Muscle layer of colon (tissue), 2 donors: ENCODE results near the gene FSTL5.

Experiments used
- H3K27ac ChIP-seq: one replicate; pipeline ENCODE4 v1.7.0; 2013; ENCODE audit warnings: low read depth, mild to moderate bottlenecking, low read length, moderate library complexity
- H3K27me3 ChIP-seq, 2 donors: one replicate each; pipeline ENCODE4 v1.7.0; 2013; ENCODE audit warnings: low read length in 2 of 2, mild to moderate bottlenecking in 2 of 2; ENCODE audit not compliant: insufficient read depth in 2 of 2, control insufficient read depth in 1 of 2
- H3K36me3 ChIP-seq: one replicate; pipeline ENCODE4 v1.7.0; 2013; ENCODE audit warnings: mild to moderate bottlenecking, low read length; ENCODE audit not compliant: insufficient read depth
- H3K4me1 ChIP-seq: one replicate; pipeline ENCODE4 v1.7.0; 2013; ENCODE audit warnings: mild to moderate bottlenecking, low read length; ENCODE audit not compliant: insufficient read depth
- H3K4me3 ChIP-seq, 2 donors: one replicate each; pipeline ENCODE4 v1.7.0; 2013; ENCODE audit warnings: low read length in 2 of 2, low read depth in 1 of 2, mild to moderate bottlenecking in 1 of 2, moderate library complexity in 1 of 2
- H3K9ac ChIP-seq: one replicate; pipeline ENCODE4 v1.7.0; 2013; ENCODE audit warnings: low read length
- H3K9me3 ChIP-seq: one replicate; pipeline ENCODE4 v1.7.0; 2013; ENCODE audit warnings: mild to moderate bottlenecking, low read length
- donor health status: abdominal sarcoma.
- donor health status: Adenocarcinoma of cecum.

Gene FSTL5

GRCh38 chr4:161823450-161823849, 340.4 kb downstream of the FSTL5 start:
- no peak overlapping the region for H3K9ac ChIP-seq
- no peak overlapping the region for H3K4me3 ChIP-seq
- H3K36me3 ChIP-seq, result no peaks in the 10 kb centered on the region
- H3K27ac ChIP-seq, result no peak overlapping the region
- H3K4me1 ChIP-seq, result no peaks in the 10 kb centered on the region
- H3K9me3 ChIP-seq, result no peaks in the 10 kb centered on the region
- H3K27me3 ChIP-seq, result no peaks in the 10 kb centered on the region

GRCh38 chr4:161822174-161822573, 341.6 kb downstream of the FSTL5 start:
- Histone ChIP-seq H3K36me3 (no peaks in the 10 kb centered on the region), H3K4me3 (no peak overlapping the region), H3K27ac (no peak overlapping the region), H3K9me3 (no peaks in the 10 kb centered on the region), H3K4me1 (no peaks in the 10 kb centered on the region), H3K27me3 (no peaks in the 10 kb centered on the region), H3K9ac (no peak overlapping the region)

DNA sequence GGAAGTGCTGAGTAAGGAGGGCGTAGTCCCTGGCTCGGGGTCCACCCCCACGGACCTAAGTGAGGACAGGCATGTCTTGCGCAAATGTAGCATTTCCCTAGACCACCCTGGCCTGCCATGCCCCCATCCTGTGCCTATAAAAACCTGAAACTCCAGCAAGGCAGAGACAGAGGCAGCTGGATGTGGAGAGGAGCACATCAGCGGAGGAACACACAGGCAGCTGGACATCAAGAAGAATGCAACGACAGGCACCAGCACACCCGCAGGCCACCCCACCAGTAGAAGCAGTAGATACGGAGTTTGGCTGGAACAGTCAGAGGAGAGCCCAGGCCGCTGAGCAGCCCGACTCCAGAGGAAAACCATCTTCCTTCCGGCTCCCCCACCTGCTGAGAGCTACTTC, 345.9 kb downstream of the FSTL5 start:
- H3K4me3 ChIP-seq, result no peak overlapping the region
- no peaks in the 10 kb centered on the region for H3K36me3 ChIP-seq
- no peak overlapping the region for H3K9ac ChIP-seq
- H3K27ac ChIP-seq, result no peak overlapping the region
- no peaks in the 10 kb centered on the region for H3K9me3 ChIP-seq
- H3K4me1 ChIP-seq, result no peaks in the 10 kb centered on the region
- no peaks in the 10 kb centered on the region for H3K27me3 ChIP-seq

- Histone ChIP-seq H3K27ac (no peak overlapping the region), H3K27me3 (no peaks in the 10 kb centered on the region), H3K36me3 (no peaks in the 10 kb centered on the region), H3K4me1 (no peaks in the 10 kb centered on the region), H3K9ac (no peak overlapping the region), H3K4me3 (no peak overlapping the region), H3K9me3 (no peaks in the 10 kb centered on the region)
These were observed 346.8 kb downstream of the FSTL5 start for GRCh38 chr4:161816958-161817357.

- no peak overlapping the region for H3K9ac ChIP-seq
- no peaks in the 10 kb centered on the region for H3K4me1 ChIP-seq
- H3K27me3 ChIP-seq, result no peaks in the 10 kb centered on the region
- no peaks in the 10 kb centered on the region for H3K36me3 ChIP-seq
- no peak overlapping the region for H3K27ac ChIP-seq
- H3K4me3 ChIP-seq, result no peak overlapping the region
- H3K9me3 ChIP-seq, result no peaks in the 10 kb centered on the region
These were observed 348.0 kb downstream of the FSTL5 start for GRCh38 chr4:161815841-161816240.

- no peak overlapping the region for H3K4me3 ChIP-seq
- no peak overlapping the region for H3K27ac ChIP-seq
- no peaks in the 10 kb centered on the region for H3K36me3 ChIP-seq
- H3K4me1 ChIP-seq, result no peaks in the 10 kb centered on the region
- H3K27me3 ChIP-seq, result no peaks in the 10 kb centered on the region
- no peak overlapping the region for H3K9ac ChIP-seq
- no peaks in the 10 kb centered on the region for H3K9me3 ChIP-seq
These were observed 349.9 kb downstream of the FSTL5 start for GRCh38 chr4:161813889-161814288.

- Histone ChIP-seq H3K27ac (no peak overlapping the region), H3K9ac (no peak overlapping the region), H3K9me3 (no peaks in the 10 kb centered on the region), H3K27me3 (no peaks in the 10 kb centered on the region), H3K36me3 (no peaks in the 10 kb centered on the region), H3K4me3 (no peak overlapping the region), H3K4me1 (no peaks in the 10 kb centered on the region)
These were observed 350.4 kb downstream of the FSTL5 start for GRCh38 chr4:161813389-161813788.

- H3K4me1 ChIP-seq, result no peaks in the 10 kb centered on the region
- H3K4me3 ChIP-seq, result no peak overlapping the region
- H3K27me3 ChIP-seq, result no peaks in the 10 kb centered on the region
- H3K9ac ChIP-seq, result no peak overlapping the region
- H3K9me3 ChIP-seq, result no peaks in the 10 kb centered on the region
- H3K36me3 ChIP-seq, result no peaks in the 10 kb centered on the region
- no peak overlapping the region for H3K27ac ChIP-seq
These were observed 360.6 kb downstream of the FSTL5 start for GRCh38 chr4:161803171-161803570.

DNA sequence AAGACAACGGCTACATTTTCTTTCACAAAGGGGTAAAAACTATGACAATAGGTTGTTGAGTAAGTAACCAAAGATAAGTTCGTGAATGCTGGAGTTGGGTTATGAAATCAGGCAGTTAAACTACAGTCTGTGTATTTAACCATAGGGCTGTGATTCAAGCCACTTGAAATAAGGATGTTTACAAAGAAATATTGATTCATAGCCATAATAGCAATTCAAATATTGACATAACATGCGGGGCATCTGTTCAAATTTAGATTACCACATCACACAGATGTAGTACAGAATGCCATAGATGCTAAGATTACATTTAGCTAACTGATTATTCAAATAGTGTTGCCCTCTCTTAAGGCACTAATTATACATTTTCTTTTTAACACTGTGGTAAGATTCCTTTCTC, 364.1 kb downstream of the FSTL5 start:
- Histone ChIP-seq H3K27me3 (no peaks in the 10 kb centered on the region), H3K4me3 (no peak overlapping the region), H3K4me1 (no peaks in the 10 kb centered on the region), H3K36me3 (no peaks in the 10 kb centered on the region), H3K27ac (no peak overlapping the region), H3K9ac (no peak overlapping the region), H3K9me3 (no peaks in the 10 kb centered on the region)

DNA sequence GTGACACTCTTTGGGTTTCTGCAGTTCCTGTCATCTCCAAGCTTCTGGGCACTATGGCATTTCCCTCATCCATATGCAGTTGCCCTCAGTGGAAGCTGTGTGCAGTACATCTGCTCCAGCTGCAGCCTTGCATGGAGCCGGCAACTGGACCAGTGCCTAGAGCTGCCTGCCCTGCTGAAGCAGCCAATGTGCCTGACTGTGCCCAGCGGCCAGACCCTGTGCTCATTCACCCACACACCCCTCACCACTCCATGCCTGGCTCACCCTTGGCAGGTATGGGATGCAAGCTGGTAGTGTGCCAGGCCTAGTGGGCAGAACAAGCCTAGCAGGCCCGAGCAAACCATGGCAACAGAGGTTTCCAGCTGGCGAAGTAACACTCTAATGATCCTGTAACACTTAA, 370.8 kb downstream of the FSTL5 start:
- no peaks in the 10 kb centered on the region for H3K27me3 ChIP-seq

DNA sequence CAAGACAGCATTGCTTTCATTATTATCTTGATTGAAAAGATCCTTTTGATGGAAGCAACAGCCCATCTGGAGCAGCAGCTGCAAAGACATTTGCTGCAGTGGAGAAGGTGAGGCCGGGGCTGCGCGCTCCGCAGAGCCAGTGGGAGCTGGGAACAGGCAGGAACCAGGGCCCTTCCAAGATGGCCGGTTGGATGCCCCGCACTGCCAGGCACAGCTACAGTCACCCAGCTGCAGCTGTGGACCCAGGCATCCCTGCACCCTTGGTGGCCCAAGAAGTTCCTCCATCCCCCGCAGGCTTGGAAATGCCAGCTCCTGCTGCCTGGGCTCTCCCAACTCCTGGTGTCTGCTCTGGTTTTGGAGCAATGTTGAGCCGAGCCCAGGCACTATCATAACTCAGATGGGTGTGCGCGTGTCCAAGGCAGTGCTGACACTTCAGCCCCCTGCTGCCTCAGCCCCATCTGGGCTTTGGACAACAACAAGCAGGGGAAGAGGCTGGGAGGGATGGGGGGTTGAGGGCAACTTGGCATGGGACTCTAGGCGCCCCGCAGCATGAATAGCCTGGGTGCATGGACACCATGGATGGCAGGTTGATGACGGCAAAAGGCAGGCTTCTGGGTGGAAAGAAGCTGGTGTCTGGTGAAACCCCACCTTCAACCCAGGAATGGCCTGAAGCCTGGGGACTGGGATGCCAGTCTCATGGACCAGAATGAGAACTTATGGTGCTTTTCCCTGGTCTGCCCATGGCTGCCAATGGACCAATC, 371.8 kb downstream of the FSTL5 start:
- H3K4me1 ChIP-seq, result no peaks in the 10 kb centered on the region

More for the DNA sequence above, 370.8 kb downstream of the FSTL5 start:
- no peak overlapping the region for H3K9ac ChIP-seq
- no peaks in the 10 kb centered on the region for H3K9me3 ChIP-seq
- H3K4me1 ChIP-seq, result no peaks in the 10 kb centered on the region
- H3K27ac ChIP-seq, result no peak overlapping the region
- no peaks in the 10 kb centered on the region for H3K36me3 ChIP-seq
- H3K4me3 ChIP-seq, result no peak overlapping the region

DNA sequence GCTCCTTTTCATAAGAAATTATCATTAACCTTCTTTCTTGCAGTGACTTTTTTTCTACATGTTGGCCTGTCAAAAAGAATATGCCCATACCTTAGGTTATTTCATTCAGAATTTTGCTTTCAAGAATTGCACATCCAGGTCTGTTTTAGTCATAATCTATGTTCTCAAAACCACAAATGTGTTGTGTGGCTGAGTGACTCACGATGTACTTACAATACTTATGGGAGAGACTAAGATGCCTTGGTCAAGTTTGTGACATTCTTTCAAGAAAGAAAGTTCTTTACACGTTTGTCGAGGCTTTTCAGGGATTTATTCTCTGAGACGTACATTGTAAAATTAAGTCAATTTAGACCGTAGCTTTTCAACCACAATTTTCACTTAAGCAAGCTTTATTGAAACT, 396.7 kb downstream of the FSTL5 start:
- Histone ChIP-seq H3K27ac (no peak overlapping the region), H3K36me3 (no peaks in the 10 kb centered on the region), H3K9me3 (no peaks in the 10 kb centered on the region), H3K27me3 (no peaks in the 10 kb centered on the region), H3K4me3 (no peak overlapping the region), H3K4me1 (no peaks in the 10 kb centered on the region), H3K9ac (no peak overlapping the region)

More for the DNA sequence above, 371.8 kb downstream of the FSTL5 start:
- H3K27me3 ChIP-seq, result no peaks in the 10 kb centered on the region
- no peaks in the 10 kb centered on the region for H3K36me3 ChIP-seq
- no peak overlapping the region for H3K9ac ChIP-seq
- H3K4me3 ChIP-seq, result no peak overlapping the region
- H3K9me3 ChIP-seq, result no peaks in the 10 kb centered on the region
- no peak overlapping the region for H3K27ac ChIP-seq
